Stimulated activated CD4-positive, alpha-beta T cell treated with anti-CD3 and anti-CD28 coated beads, Interleukin-12 subunit alpha, Interleukin-12 subunit beta, amount 100 ng/mL, for 4 hours (primary cell): ENCODE measurements around the gene INHA.

ENCODE experiments used
- DNase-seq: peaks from one replicate; pipeline ENCODE4 v3.0.0-alpha.2; 2020

Gene INHA

GRCh38 chr2:219559156-219559915, 12.8 kb upstream of the INHA start:
- DNase-seq, result no peak

- DNase-seq, result no peak
These were observed 11.8 kb upstream of the INHA start for GRCh38 chr2:219560037-219560892.

GRCh38 chr2:219560893-219561178, 11.3 kb upstream of the INHA start:
- no peak for DNase-seq

- no peak for DNase-seq
These were observed 10.7 kb upstream of the INHA start for GRCh38 chr2:219561179-219562048.

GRCh38 chr2:219562049-219563020, 9.8 kb upstream of the INHA start:
- no peak for DNase-seq

GRCh38 chr2:219563271-219563928, 8.7 kb upstream of the INHA start:
- no peak for DNase-seq

GRCh38 chr2:219565130-219566080, 6.7 kb upstream of the INHA start:
- no peak for DNase-seq

DNA sequence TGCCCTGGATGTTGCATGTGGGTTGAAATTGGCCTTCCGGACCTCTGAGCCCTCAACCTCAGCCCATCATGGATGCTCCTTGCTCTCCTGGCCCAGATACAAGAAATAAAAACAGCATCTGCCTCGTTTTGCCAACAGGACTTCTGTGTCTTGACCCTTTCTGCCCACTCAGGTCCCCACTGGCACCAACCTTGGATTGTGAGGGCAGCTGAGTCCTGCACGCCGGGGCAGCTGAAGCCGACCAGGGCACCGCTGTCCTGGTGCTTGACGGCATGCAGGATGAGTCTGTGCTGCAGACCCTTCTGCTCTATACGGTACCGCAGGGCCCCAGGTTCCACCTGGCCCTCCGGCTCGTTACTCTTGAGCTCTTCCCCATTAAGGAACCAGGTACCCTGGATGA, 5.5 kb upstream of the INHA start:
- DNase-seq, result no peak

DNA sequence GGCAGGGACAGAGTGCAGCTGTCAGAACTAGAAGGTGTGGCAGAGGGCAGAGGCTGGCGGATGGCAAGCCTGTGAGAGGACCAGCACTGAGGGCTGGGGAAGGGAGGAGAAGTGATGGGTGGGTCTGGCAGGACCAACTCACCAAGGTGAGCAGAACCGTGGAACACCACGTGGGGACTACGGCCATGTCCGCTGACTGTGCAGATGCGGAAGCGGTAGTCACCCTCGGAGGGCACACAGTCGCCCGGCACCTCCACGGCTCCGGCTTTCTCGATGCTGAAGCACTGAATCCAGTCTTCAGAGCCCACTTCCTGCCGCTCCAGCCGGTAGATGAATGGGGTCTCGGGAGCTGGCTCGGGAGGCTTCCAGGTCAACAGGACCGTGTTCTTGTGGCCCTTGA, 5.0 kb upstream of the INHA start:
- no peak for DNase-seq

DNA sequence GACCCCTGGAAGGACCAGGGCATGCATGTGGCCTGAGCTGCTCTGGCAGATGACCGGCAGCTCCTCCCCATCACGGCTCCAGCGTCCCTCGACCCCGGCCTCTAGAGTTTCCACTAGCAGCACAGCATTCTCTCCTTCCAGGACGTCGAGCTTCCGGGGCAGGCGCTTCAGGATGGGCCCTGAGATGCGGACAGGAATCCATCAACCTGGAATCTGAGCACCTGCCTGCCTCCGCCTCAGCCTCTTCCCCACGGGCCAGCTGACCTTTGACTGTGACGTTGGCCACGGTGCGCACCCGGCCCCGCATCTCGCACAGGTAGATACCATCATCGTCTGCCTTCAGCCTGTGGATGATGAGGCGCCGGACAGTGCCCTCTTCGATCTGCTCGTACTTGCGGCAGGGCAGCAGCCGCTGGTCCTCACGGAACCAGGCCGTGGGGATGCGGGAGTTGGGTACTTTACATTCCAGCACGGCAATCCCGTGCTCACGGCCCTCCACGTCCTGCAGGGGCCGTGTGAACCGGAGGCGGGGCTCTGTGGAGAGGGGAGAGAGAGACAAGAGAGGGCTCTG, 4.2 kb upstream of the INHA start:
- DNase-seq, result no peak

GRCh38 chr2:219569041-219569440, 3.1 kb upstream of the INHA start:
- DNase-seq, result no peak

DNA sequence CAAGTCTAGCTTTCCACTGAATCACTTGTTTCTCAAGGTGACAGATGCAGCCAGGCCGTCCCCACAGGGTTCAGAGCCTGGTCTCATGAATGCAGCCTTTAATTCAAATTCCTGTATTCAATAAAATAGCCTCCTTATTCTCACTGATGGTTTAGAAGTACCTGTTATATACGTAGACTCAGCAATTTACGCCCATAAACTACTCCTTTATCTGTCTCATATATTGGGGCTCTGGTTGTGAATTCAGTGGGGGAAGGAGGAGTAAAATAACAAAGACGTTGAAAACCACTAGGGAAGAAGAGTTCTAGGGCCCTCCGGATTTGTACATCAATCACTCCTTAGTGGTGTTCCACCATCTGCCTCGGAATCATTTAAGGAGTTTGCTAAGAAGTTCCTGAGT, 2.5 kb upstream of the INHA start:
- no peak for DNase-seq

DNA sequence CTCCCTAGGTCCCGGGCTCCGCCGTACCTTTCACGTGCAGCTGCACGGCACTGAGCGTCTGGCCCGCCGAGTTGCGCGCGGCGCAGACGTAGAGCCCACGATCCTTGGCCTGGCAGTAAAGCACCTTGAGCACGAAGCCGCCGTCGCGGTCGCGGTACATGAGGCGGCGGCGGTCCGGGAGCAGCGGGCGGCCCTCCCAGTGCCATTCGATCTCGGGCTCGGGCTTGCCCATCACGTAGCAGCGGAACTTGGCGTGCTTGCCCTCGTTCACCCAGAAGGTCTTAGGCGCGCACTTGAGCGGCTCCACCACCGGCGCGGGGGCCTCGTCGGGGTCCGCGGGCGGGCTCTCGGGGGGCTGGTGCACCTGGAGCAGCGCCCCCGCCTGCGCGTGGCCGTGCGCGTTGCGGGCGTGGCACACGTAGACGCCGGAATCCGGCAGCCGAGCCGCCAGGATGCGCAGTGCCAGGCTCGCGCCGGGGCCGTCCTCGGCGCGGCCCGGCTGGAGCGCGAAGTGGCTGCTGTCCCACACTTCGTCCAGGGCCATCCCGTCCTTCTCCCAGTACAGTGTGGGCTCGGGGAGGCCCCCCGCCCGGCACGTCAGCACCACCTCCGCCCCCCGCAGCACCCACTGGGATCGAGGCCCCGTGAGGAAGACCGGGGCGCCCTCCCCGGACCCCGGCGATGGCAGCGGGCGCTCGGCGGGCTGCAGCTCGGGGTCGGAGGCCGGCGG, 1.8 kb upstream of the INHA start:
- DNase-seq, result no peak

DNA sequence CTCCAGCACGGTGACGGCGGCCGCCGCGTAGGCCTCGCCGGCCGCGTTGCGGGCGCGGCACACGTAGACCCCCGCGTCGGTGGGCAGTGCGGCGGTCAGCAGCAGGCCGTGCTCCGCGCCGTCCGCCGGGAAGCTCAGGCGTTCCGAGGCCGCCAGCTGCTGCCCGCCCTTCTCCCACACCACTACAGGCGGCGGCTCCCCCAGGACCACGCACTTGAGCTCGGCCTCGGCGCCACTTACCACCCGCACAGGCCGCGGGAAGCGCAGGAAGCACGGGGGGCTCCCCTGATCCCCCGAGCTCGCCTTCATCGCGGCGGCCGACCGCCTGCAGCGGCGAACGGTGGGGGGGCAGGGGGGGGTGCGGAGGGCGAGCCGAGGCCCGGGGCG, 1.2 kb upstream of the INHA start:
- no peak for DNase-seq

DNA sequence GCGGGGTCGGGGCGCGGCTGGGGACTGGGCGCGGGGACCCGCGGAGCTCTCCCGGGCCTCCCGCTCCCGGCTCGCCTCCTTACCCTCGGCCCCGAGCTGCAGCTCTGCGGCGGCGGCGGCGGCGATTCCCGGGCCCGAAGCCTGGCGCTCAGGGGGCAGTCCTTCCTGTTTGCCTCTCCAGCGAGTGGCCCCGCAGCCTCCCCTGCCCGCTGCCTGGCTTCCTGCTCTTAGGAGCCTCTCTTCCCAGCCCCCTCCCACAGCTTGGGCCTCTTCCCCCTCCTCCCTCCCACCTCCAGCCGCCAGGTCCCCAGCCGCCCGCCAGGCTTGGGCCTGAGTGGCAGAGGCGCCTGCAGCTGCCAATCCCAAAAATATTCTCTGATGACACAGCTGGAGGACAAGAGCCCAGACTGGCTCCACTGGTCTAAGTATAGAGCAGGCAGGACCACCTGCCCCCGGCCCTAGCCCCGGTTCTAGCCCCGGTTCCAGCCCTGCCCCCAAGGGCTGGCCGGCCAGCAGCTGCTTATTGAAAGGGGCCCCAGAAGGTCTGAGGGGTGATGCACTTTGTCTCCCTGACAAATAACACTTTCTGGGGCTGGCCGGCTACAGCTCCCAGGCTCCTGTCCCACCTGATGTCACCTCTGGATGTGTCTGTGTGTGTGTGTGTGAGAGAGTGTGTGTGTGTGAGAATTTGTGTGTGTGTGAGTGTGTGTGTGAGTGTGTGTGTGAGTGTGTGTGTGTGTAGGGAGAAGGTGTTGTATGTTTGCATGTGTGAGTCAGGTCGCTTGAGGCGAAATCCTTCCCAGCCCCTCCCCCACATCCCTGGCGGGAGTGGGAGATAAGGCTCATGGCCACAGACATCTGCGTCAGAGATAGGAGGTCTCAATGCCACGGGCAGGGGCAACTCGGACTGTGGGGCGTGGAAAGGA, 536 bp upstream of the INHA start, which contains the start of gene OBSL1:
Gene OBSL1 (minus strand): TSS at position 229 of the 926 bp plus-strand sequence. CDS start 307 bp downstream, outside the sequence.
- DNase-seq, result no peak

GRCh38 chr2:219573166-219573565, 1.1 kb downstream of the INHA start:
- DNase-seq, result no peak

- DNase-seq, result no peak
These were observed 2.6 kb downstream of the INHA start for GRCh38 chr2:219574484-219575311.
